GM18508 (cell line): Measurements from ENCODE around the gene TEAD1.

Experiments
- ATAC-seq: cut with Tn5 transposase; IDR thresholded peaks from one replicate; pipeline ENCODE4 v1.9.1; 2021; ENCODE audit warnings: moderate number of reproducible peaks; ENCODE audit not compliant: insufficient read depth, unreplicated experiment

TEAD1 gene

DNA sequence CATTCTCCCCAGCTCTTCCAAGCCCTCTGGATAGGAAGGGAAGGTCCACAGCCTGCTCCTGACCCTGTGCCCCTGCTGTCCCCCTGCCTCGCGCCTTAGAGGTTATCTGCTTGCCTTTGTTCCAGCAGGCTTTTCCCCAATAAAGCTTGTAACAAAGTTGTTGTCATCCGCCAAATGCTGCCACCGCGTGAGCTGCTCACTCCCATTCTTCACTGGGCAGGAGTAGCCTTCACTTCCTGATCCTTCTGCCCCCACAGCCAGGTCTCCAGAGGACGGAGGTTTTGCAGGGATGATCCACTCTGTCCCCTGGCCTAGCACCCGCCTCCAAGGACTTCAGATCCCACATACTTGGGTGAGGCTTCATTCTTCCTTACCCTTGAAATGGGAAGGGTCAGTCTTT is 240.9 kb downstream of the TEAD1 start:
- no peak for ATAC-seq

DNA sequence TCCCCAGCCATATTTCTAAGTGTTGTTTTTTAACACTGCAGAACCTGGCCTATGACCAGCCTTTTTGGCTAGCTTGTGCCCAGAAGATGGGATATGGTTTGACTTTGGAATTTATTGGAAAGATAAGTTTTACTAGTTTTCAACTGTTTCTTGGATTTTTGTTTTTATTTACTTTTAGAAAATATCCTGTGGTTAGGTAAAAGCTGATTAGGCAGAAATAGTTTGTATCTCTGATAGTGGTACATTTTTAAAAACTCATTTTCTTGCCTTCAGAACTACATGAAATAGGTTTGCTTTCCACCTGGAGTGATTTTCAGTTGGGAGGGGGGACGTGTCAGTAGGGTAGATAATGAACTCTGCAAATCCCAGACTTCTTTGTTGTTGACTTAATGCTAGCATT is 243.6 kb downstream of the TEAD1 start:
- ATAC-seq: no peak

DNA sequence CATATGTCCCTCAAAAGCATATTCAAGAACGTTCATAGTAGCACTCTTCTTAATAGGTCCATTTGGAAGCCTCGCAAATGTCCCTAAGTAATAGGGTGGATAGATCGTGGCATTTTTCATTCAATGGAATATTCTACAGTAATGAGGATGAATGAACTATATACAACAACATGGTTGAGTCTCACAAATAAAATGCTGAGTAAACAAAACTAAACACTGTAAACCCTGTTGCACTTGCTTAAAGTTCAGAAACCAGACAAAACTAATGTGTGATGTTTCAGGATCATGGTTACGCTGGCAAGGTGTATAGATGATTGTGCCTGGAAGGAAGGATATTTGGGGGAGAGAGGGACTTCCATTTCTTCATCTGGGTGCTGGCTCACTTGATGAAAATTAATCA is 244.4 kb downstream of the TEAD1 start:
- no peak for ATAC-seq

DNA sequence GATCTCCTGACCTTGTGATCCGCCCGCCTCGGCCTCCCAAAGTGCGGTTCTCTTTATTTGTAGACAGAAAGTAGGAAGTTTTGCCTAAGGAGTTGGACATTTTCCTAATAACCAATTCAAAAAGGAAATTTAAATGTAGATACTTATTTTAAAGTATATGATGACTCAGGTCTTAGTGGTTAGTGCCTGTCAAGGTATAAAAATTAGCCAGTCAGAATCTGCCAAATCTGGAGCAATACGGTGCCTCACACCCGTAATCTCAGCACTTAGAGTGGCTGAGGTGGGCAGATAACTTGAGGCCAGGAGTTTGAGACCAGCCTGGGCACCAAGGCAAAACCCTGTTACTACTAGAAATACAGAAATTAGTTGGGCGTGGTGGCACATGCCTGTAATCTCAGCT is 248.2 kb downstream of the TEAD1 start:
- ATAC-seq: no peak

DNA sequence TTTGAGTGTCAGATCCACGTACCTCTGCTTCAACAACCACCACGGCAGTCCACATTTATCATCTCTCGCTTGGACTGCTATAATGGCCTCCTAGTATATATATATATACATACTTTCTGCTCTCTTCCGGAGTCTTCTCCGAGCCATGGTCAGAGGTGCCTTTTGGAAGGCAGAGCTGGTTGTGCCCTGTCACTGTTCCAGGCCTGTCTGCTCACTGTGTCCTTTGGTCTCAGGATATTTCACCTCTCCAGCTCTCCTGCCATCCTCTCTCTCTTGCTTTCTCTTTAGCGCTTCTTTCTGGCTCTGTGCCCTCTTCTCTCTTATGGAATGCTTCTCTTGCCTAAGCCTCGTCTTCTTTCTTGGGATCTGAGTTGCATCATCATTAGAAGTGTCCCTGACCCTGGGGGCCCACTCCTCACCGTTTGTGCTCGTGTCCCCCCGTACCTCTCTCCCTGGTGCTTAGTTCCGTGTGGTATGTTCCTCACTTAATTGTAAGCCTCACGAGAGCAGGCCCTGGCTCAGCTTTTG is 248.8 kb downstream of the TEAD1 start:
- ATAC-seq: no peak

DNA sequence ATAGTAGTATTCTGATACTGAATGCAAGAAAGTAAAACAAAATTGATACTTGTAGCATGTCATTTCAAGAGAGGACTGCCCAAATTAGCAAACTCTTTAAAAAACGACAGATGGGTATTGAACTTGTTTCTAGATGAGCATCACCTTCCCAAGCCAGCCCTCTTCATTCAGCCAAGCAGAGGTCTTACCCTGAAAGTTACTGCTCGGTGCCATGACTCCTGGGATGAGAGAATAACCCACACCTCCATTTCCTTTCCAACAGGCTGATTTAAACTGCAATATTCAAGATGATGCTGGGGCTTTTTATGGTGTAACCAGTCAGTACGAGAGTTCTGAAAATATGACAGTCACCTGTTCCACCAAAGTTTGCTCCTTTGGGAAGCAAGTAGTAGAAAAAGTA is 250.4 kb downstream of the TEAD1 start:
- no peak for ATAC-seq

DNA sequence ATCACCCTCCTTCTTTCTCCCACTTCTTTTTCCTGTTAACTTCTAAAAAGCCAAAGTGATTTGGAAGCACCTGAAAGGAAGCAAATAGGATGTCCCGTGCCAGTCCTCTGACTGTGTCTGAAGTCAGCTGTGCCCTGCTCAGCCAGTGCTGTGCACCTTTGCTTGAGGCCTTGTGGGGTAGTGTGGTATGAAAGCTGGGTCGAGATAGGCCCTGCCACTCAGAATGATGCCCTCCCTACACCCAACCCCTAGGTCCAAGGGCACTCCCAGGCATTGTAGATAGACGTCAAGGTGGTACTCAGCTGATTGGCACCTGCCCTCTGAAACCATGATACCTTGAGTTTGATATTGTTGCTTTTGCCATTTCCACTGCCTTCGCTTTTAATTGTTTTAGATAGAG is 251.3 kb downstream of the TEAD1 start:
- ATAC-seq: no peak

DNA sequence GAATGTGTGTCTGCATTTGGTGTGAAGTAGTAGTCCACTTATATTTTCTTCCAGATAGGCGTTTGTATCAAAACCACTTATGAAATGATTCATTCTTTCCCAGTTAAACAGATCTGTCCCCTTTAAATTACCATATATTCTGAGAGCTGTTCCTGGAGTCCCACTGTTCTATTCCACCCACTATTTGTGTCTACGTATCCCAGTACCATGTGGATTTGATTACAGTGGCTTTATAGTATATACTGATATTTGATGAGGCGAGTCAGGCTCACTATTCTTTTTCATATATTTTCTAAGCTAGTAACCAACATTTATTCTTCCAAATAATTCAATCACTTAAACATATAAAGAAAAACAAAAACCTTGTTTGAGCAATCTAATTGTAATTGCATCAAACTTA is 253.0 kb downstream of the TEAD1 start:
- no peak for ATAC-seq

DNA sequence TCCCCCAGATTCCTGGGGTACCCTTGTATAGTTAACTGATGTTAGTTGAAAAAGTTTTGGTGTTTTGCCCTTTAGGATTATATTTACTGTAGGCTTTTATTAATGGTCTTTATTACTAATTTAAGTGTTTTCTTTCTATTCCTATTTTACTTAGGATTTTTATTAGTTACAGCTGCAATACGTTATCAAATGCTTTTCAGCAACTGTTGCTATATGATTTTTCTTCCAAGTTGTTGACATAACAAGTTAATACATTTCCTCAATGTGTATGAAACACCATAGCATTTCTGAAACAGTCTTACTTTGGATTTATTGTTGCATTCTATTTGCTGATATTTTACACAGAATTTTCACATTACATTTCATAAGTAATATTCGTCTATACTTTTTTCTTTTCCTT is 253.7 kb downstream of the TEAD1 start:
- ATAC-seq: no peak

DNA sequence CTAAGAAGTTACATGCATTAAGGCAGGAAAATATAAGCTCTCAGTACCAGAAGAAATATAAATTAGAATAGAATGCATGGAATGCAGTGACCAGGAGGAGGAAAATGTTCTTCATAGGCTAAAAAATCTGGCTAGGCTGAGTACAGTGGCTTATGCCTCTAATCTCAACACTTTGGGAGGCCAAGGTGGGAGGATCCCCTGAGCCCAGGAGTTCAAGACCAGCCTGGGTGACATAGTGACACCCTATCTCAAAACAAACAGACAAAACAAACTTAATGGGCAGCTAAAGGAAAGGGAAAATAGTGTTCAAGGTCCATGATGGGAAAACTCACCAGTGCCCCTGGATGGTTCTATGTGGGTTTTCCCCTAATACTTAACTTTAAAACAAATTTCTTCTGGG is 256.6 kb downstream of the TEAD1 start:
- ATAC-seq: no peak

DNA sequence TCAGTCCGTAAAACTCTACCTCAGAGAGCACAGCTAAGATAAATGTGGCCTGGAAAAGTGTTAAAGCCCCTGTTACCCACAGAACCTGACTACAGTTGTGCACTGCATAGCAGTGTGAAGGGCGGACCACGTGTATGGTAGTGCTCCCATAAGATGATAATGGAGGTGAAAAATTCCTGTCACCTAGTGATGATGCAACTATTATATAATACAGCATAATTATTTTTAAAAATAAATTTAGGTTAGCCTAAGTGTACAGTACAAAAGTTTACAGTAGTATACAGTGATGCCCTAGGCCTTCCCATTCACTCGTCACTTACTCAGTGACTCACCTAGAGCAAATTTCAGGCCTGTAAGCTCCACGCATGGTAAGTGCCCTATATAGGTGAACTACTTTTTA is 258.3 kb downstream of the TEAD1 start:
- ATAC-seq: no peak

DNA sequence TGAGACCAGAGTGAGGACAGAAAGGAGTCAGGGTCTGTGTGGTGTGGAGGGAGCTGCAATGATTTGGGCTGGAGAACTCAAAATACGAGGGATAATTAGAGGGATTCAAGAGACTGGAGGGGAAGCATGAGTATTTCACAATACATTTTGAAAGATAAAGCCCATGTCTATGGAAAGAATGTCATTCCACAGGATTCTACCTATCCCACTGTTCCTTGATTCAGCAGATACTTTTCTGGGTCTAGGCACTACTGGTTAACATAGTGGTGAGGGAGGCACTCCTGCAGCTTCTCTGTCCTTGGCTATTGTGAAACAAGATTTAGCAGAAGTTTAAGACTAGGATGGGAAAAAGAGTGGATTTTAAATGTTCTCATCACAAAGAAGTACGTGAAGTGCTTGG is 262.0 kb downstream of the TEAD1 start:
- no peak for ATAC-seq

DNA sequence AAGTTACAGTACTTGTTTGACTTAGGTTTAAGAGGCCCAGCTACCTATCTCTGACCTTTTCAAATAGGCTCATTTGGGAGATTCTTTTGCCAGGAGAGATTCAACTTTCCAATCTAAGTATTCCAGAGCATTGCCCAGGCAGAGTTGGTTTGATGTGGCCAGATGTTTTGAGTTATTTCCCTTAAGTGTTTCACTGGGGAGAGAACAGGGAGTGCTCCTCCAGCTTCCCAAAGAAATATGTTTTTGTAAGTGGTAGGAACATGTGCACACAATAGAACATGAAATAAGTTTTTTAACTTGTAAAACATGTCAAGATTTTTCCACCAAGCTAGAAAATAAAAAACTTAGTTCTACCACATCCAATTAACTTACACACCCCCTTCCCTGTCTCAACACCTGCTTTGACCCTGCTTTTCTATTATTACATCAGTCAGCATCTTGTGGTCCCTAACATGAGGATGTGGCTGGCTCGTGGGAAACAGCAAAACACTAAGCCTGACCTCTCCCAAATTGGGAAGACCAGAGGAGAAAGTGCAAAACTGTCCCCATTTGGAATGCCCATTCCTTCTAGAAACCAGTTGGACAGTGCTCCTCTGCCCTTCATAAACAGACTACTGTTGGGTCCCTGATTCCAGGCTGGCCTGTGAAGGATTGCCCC is 264.5 kb downstream of the TEAD1 start:
- ATAC-seq: no peak

DNA sequence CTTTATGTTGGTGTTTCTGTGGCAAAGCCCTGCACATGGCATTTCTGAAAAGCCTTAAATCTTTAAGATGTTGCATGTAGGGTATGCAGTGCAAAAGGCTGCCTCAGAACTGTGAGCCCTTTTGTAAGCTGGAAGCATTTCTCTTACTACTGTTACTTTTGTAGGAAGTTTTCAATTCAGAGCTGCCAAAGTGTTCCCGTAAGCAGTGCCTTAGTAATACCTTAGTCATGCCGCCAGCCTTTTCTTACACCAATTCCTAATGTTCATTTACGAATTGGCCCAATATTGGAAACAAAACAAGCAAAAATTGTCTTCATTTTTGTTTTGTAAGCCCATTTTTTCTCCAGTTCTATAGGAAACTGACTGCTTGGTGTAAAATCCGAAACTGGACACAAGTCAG is 267.4 kb downstream of the TEAD1 start:
- no peak for ATAC-seq

DNA sequence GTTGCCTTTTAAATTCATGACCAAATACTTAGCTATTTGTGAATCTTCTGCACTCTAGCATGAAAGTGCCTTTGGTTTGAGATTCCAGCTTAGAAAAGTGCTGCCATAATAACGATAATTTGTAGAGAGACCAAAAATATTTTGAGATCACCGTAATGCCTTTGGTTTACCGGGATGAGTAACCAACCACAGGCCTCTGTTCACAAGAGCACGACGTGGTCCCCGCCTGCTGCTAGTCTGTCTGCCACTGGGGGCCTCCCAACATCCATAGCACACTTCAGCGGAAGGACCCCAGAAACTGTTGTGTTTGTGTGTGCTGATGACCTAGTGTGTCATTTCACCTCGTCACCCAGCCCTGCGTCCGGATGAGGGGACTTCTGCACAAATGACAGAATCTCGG is 267.9 kb downstream of the TEAD1 start:
- no peak for ATAC-seq

DNA sequence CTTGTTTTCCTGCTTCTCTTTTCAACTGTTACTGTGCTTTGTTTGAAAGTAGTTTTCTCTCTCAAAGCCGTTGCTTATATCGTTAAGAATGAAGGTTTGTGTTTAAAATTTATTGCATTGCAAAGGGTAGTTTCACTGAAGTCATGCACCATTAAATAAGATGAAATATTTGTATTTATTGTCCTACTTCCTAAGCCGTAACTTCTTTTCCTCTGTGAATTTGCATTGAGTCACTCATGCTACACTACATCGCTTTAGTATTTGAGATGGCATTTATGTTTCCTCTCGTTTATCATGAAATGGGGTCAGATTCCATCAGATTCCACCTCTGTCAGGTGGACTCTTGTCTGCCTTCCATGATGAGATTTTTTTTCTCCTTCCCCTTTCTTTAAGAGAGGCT is 269.1 kb downstream of the TEAD1 start:
- no peak for ATAC-seq

DNA sequence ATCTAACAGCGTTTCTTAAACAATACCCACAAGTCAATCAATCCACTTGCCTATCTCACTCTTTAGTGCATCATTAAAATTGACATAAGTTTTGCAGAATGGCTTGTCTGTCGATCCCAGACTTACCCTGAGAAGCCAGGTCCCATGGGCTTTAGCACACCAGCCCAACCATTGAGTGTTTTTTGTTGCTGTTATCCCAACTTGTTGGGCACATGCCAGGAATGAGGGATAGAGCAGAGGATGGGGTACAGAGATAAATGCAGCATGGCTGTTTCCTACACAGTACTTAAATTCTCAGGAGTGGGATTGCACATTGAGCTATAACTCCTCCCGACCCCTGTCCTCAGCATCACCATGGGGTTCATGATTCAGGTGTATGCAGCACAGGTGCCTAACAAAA is 270.7 kb downstream of the TEAD1 start:
- no peak for ATAC-seq

DNA sequence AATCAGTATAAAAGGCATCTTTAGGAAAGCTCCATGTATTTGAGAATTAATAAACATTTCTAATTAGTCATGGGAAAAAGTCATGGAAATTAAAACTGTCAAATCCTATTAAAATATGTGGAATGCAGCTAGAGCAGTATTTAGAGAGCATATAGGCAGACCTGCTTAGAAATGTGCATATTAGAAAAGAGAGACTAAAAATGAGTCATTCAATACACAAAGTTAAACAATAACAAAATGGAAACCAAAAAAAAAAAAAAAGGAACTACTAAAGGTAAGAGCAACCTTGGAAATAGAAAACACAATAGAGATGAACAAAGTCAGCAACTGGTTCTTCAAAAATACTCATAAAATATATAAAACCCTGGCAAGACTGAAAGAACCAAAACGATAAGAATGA is 275.2 kb downstream of the TEAD1 start:
- no peak for ATAC-seq

DNA sequence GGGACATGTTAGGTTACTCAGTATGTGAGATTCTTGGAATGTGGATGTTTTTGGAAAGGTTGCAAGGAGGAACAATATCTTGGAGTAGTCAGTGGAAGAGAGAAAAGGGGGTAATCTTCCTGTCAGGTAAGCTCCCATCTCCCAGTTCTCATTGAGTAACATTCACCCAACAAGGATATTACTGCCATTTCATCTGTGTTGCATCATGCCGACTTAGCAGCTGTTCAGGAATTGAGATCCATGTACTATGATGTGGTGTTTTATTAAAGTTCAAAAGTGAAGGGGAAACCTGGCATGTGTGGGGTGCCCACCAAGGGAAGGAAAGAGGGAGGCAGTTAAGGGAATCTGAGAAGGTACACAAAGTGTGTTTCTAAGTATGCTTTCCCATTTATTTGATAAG is 276.4 kb downstream of the TEAD1 start:
- no peak for ATAC-seq

DNA sequence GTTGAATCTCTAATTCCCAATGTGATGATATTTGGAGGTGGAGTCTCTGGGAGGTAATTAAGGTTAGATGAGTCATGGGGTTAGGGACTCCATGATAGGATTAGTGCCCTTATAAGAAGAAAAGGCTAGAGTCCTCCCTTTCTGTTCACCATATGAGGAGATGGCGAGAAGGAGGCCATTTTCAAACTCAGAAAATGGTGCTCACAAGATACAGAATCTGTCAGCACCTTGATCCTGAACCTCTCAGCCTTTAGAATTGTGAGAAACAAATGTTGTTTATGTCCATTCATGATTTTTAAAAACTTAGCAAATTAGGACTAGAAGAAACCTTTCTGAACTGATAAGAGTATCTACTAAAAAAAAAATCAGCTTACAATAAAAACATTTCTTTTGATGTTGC is 277.2 kb downstream of the TEAD1 start:
- no peak for ATAC-seq

DNA sequence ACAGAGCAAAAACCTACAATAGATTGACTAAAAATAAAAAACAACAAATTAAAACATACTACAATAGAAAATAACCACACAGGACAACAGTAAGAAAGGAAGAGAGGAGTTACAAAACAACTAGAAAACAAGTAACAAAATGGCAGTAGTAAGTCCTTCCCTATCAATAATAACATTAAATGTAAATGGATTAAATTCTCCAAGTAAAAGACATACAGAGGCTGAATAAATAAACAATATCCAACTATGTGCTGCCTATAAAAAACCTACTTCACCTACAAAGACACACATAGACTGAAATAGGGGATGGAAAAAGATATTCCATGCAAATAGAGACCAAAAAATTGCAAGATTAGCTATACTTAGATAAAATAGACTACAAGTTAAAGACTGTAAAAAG is 277.9 kb downstream of the TEAD1 start:
- no peak for ATAC-seq

DNA sequence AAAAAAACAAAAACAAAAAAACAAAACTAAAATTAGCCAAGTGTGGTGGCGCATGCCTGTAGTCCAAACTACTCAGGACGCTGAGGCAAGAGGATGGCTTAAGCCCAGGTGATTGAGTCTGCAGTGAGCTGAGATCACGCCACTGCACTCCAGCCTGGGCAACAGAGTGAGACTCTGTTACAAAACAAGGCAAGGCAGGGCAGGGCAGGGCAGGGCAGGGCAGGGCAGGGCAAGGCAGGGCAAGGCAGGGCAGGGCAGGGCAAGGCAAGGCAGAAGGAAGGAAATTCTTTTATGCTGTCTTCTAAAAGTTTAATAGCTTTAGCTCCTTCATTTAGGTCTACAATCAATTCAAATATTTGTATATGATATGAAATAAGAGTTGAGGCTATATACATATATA is 284.8 kb downstream of the TEAD1 start:
- ATAC-seq: no peak

DNA sequence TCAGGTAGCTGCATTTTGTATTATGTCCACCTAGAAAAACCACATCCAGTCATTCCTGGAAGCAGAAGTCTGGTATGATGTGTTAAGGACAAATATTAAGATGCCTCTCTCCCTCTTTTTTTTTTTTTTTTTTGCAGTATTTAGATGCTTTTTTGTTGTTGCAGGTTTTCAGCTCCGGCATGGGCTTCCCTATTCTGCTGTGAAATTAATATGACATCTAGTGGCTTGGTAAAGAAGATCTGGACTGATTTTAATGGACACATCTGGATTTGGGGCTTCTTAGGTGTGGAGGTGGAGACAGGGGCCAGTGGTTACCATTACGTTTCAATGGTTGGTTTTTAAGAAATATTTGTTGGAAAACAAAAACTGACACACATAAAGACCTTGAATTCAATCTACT is 287.4 kb downstream of the TEAD1 start:
- ATAC-seq: no peak
